ENCODE results near the gene EAPP.

DNA sequence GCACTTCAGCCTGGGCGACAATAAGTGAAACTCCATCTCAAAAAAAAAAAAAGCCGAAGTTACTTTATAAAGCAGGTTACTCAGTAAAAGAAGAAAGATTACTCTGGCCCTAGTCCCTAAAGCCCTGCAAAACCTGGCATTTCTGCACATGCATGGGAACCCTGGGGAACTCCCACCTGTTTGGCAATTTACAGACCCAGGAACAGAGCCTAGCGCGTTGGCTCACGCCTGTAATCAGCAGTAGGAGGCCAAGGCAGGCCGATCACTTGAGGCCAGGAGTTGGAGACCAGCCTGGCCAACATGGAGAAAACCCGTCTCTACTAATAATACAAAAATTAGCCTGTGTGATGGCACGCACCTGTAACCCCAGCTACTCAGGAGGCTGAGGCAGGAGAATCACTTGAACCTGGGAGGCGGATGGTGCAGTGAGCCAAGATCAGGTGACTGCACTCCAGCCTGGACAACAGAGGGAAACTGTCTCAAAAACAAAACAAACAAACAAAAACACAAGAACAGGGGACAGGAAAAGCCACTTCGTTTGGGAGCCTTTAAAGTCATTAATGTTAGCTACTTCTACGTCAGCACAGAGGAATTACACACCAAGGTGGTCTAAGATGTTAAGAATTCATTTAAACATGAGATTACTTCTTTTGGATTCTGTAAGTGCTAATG lies 43.4 kb downstream of the EAPP start:
- TF ChIP-seq POLR2A (IDR thresholded peaks at IDR 0.05; ENCODE audit: low read depth, low read length) (no peak), POLR2AphosphoS5 (IDR thresholded peaks at IDR 0.05; ENCODE audit: low read depth, low read length) (no peak), TAF1 (IDR thresholded peaks at IDR 0.05; ENCODE audit: borderline replicate concordance, low read depth, low read length) (no peak)

Data from GM12892 (cell line).